Activated T-helper 2 cell treated with anti-CD3 and anti-CD28 coated beads, Interferon-gamma antibody, Interleukin-2, Interleukin-4, amounts not matched to agents 10 μg/mL and 5 μg/mL and 100 μg/mL, durations not matched to agents 14 hours and 24 hours and 36 hours (primary cell): ENCODE measurements around the gene MCTP1. TPM values are rescaled to one million over a fixed set of nuclear protein-coding genes. Genes with fewer than 3 reads are reported as not detected.
"Not testable (repeated sequence)": the region's sequence is repeated elsewhere in the genome, so short reads cannot be mapped to it uniquely, and the experiment has no call there.

Experiments
- DNase-seq: peaks from one replicate; pipeline ENCODE4 v3.0.0; 2021; ENCODE audit warnings: low spot score
- H3K27ac Mint-ChIP-seq: one replicate; pipeline ENCODE4 v1.8.0; 2021; ENCODE audit warnings: mixed read lengths
- H3K27me3 Mint-ChIP-seq: one replicate; pipeline ENCODE4 v1.8.0; 2021; ENCODE audit warnings: low read depth, mixed read lengths
- H3K36me3 Mint-ChIP-seq: one replicate; pipeline ENCODE4 v1.8.0; 2021; ENCODE audit warnings: low read depth, mixed read lengths
- H3K4me1 Mint-ChIP-seq: one replicate; pipeline ENCODE4 v1.8.0; 2021; ENCODE audit warnings: low read depth, mixed read lengths
- H3K4me3 Mint-ChIP-seq: one replicate; pipeline ENCODE4 v1.8.0; 2021; ENCODE audit warnings: low read depth, mild to moderate bottlenecking, moderate library complexity, mixed read lengths
- H3K9me3 Mint-ChIP-seq: one replicate; pipeline ENCODE4 v1.8.0; 2021; ENCODE audit warnings: mixed read lengths
- intact Hi-C: fragments of 100-400 bp; cut with micrococcal nuclease; formaldehyde crosslinking; loops from one replicate; pipeline ENCODE4 v1.15.1; 2023
- total RNA-seq: library from RNA; stranded (reverse); gene quantifications from 2 replicates; pipeline ENCODE4 v1.2.3, GENCODE V29; 2022

Gene MCTP1
- total RNA-seq, 1 donor from 2014 or later, result not detected

DNA sequence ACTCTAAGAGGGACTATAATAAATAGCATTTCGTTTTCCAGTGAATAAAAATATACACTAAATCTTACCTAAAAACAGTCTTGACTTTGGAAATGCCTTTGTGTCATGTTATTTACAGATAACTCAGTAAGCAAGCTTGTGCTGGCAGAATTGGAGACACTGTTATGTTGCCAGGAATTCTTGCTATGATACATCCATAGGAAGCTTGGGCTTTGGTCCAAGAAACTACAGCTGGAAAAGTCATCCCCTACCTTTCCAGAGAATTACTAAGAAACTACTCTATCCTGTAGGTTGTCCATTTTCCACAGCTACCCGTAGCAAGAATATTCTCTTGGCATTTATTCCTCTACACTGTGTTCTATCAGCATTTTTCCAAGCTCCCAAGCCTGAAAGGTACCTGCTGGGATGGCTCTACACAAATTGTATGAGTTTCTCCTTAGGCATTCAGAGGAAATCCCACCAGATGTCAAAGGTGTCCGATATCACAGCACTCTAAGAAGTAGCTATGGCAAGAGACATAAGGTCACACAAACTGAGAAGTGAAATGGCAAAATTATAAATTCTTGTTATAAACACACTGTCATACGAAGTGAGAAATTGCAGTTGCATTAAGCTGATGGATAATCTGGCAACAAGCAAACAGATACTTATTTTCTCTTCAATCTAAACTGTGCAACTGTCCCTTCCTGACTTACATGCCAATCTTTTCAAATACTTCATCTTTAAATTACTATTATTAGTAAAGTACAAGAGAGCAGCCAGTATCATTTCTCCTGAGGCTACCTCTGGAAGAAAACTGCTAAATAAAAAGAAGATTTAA, 68.5 kb downstream of the MCTP1 start:
- Mint-ChIP-seq H3K27me3 (no peaks in the 10 kb centered on the region), H3K27ac (no peak overlapping the region), H3K4me3 (no peak overlapping the region), H3K36me3 (no peaks in the 10 kb centered on the region), H3K9me3 (no peaks in the 10 kb centered on the region), H3K4me1 (no peaks in the 10 kb centered on the region)
- no peak for DNase-seq
- intact Hi-C loops, result no loop called here

DNA sequence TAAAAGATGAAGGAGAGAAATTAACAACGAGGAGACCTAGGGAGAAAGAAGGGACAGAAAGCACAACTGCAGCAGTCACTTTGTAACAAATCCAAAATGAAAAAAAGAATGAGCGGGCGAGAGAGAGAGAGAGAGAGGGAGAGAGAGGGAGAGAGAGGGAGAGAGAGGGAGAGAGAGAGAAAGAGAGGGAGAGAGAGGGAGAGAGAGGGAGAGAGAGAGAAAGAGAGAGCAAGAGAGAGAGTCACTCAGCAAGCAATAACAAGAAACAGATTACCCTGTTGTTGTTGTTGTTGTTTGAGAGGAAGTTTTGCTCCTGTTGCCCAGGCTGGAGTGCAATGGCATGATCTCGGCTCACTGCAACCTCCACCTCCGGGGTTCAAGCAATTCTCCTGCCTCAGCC, 77.1 kb downstream of the MCTP1 start:
- H3K27me3 Mint-ChIP-seq, H3K9me3 Mint-ChIP-seq, H3K4me3 Mint-ChIP-seq, H3K36me3 Mint-ChIP-seq, H3K27ac Mint-ChIP-seq, H3K4me1 Mint-ChIP-seq, intact Hi-C loops, DNase-seq: not testable (repeated sequence)

DNA sequence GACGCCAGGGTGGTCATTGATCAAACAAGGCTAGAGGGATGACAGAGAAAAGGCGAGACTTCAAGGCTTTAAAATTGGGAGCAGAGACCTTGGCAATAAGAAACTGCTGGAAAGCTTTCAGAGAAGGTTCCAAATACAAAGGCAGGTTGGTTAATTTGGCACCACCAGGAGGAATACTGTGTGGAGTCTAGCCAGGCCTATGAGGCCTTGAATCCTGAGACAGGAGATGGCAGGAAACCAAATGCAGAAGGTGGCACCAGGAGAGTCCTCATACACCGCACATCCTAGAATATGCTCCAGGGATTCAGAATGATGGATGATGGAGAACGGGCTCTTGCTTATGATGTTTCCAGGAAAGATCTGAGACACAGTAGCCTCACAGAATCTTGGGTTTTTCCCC, 90.0 kb downstream of the MCTP1 start:
- H3K36me3 Mint-ChIP-seq, result no peaks in the 10 kb centered on the region
- H3K9me3 Mint-ChIP-seq, result no peaks in the 10 kb centered on the region
- no peak overlapping the region for H3K27ac Mint-ChIP-seq
- peaks cover 4% of the 10 kb centered on the region for H3K27me3 Mint-ChIP-seq
- intact Hi-C loops, result no loop called here
- no peak overlapping the region for H3K4me3 Mint-ChIP-seq
- no peak for DNase-seq
- H3K4me1 Mint-ChIP-seq, result peaks cover 3% of the 10 kb centered on the region

DNA sequence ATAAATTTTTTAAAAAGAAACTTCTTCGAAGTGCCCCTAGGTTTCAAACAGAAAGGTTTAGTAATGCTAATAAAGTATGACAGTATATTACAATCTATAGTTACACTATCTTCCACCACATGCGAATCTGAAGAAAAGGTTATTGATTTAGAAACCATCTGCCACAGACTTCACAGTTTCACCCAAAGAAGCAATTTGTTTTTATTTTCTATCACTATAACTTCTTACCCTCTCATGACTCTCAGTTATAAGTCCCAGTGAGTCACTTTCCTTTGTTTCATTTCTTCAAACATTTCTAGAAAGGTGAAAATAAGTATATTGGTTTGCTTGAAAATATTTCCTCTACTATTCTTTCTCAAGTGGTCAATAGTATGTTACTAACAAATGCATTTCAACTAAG, 93.6 kb downstream of the MCTP1 start:
- intact Hi-C loops, result no loop called here
- Mint-ChIP-seq H3K36me3 (no peaks in the 10 kb centered on the region), H3K9me3 (no peaks in the 10 kb centered on the region), H3K4me3 (no peak overlapping the region), H3K27me3 (peaks cover 4% of the 10 kb centered on the region), H3K4me1 (peaks cover 3% of the 10 kb centered on the region), H3K27ac (no peak overlapping the region)
- no peak for DNase-seq

DNA sequence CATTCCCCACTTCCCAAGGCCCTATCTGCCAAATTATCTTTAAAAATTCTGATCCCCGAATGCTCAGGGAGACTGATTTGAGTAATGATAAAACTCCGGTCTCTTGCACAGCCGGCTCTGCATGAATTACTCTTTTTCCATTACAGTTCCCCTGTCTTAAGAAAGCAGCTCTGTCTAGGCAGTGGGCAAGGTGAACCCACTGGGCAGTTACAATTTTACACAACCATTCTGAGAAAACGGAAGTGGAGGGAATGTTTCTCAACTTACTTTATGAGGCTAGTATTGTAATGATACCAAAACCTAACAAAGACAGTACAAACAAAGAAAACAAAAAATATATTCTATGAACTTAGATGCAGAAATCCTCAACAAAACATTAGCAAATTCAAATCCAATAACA, 100.0 kb downstream of the MCTP1 start:
- intact Hi-C loops, result no loop called here
- H3K27me3 Mint-ChIP-seq, result peaks cover under 1% of the 10 kb centered on the region
- H3K4me3 Mint-ChIP-seq, result no peak overlapping the region

DNA sequence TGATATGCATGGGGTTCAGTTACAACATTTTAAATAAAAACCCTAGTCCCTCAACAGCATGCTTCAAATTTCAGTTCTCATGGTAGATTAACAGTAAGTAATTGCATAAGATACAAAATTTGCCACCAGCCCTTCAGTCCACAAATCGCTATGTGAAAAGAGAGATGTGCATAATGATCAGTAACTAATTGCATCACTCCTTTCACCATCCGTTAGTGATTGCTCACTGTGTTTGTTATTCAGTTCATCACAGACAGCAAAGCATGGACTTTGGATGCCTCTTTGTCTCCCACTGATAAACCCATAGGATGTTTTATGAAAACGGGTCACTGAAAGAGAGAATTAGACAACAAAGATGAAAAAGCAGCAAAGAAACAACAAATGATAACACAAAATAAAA, 103.2 kb downstream of the MCTP1 start:
- H3K27ac Mint-ChIP-seq, result no peak overlapping the region
- H3K4me3 Mint-ChIP-seq, result no peak overlapping the region
- intact Hi-C loops, result no loop called here
- H3K36me3 Mint-ChIP-seq, result no peaks in the 10 kb centered on the region
- H3K4me1 Mint-ChIP-seq, result no peaks in the 10 kb centered on the region
- H3K9me3 Mint-ChIP-seq, result no peaks in the 10 kb centered on the region
- no peak for DNase-seq
- no peaks in the 10 kb centered on the region for H3K27me3 Mint-ChIP-seq

More for the DNA sequence above, 100.0 kb downstream of the MCTP1 start:
- Mint-ChIP-seq H3K9me3 (no peaks in the 10 kb centered on the region), H3K27ac (no peak overlapping the region), H3K36me3 (no peaks in the 10 kb centered on the region), H3K4me1 (no peaks in the 10 kb centered on the region)
- no peak for DNase-seq

DNA sequence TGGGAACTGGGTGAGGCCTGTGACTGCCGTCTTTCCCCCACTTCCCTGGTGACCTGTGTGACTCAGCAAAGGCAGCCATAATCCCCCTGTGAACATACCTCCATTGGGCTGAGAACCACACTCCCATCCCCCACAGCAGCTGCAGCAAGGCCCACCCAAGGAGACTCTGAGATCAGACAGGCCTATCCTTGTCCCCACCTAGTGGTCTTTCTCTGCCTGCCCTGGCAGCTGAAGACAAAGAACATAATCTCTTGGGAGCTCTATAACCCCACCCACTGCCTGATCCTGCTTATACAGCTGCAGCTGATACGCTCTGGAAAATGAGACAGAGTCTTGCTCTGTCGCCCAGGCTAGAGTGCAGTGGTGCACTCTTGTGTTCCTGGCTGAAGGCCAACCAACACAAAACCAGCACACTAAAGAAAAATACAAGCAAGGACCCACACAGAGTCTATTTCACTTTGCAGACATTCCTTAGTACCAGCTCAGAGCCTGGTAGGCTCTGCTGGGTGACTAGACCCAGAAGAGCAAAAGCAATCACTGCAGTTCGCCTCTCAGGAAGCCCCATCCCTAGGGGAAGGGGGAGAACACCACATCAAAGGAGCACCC, 106.7 kb downstream of the MCTP1 start:
- Mint-ChIP-seq H3K27me3 (no peaks in the 10 kb centered on the region), H3K4me1 (no peaks in the 10 kb centered on the region), H3K36me3 (no peaks in the 10 kb centered on the region), H3K9me3 (no peaks in the 10 kb centered on the region), H3K4me3 (no peak overlapping the region), H3K27ac (no peak overlapping the region)
- DNase-seq, result no peak
- intact Hi-C loops, result no loop called here

DNA sequence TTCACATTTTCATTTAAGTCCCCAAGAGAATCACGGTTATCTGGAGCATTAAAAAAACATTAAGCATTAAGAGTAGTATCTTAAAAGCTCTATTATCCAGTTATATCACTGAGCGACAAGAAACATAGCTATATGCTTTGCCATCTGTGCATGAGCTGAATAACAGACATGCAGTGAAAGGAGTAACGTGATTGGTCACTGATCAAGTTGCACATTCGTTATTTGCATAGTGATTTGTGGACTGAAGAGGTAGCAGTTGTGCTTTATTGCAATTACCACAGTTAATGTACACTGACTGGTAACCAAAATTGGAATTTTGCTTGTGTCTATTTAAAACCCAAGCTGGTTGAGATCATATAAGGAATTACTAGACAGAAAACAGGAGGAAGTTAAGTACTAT, 107.4 kb downstream of the MCTP1 start:
- H3K9me3 Mint-ChIP-seq, result no peaks in the 10 kb centered on the region
- intact Hi-C loops, result no loop called here

DNA sequence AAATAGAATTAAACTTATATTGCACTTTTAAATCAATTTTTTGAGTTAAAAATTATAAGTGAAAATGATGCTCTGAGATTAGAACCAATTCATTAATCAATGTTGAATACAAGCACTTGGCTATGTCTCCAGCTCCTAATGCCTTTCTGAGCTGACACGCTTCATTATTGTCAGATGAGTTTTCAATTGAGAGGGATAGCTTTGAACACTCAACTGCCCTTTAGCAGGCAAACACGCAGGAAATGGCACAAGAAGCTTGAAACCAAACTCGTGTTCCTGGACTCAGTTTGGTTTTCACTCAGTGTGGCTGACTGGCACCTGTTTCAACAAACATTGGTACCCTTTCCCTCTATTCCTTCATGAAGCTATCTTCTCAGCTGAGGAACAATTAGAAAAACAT, 109.8 kb downstream of the MCTP1 start:
- intact Hi-C loops, result no loop called here
- DNase-seq, result no peak
- H3K4me3 Mint-ChIP-seq, result no peak overlapping the region

More for the DNA sequence above, 107.4 kb downstream of the MCTP1 start:
- no peak for DNase-seq
- Mint-ChIP-seq H3K27ac (no peak overlapping the region), H3K27me3 (no peaks in the 10 kb centered on the region), H3K4me1 (no peaks in the 10 kb centered on the region), H3K4me3 (no peak overlapping the region), H3K36me3 (no peaks in the 10 kb centered on the region)

DNA sequence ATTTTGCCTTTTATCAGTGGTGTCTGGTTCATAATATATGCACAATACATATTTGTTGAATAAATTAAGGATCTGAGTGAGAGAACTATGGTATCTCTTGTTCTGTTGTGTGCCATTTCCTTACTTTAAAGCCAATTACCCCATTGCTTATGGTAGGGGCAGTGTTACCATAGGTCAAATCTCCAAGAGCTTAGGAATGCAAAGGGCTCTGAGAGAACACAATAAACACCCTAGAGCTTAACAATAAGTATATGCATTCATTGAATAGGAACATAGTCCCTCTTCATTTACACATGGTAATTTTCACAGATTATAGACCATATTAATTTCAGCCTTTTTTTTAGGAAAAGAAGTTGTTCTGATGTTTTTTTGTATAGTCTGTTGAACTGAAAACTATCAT, 112.2 kb downstream of the MCTP1 start:
- intact Hi-C loops, result no loop called here
- Mint-ChIP-seq H3K27ac (no peak overlapping the region), H3K36me3 (no peaks in the 10 kb centered on the region), H3K27me3 (no peaks in the 10 kb centered on the region), H3K9me3 (no peaks in the 10 kb centered on the region), H3K4me3 (no peak overlapping the region), H3K4me1 (no peaks in the 10 kb centered on the region)
- DNase-seq, result no peak

More for the DNA sequence above, 109.8 kb downstream of the MCTP1 start:
- no peak overlapping the region for H3K27ac Mint-ChIP-seq
- no peaks in the 10 kb centered on the region for H3K36me3 Mint-ChIP-seq
- H3K27me3 Mint-ChIP-seq, result no peaks in the 10 kb centered on the region
- H3K9me3 Mint-ChIP-seq, result no peaks in the 10 kb centered on the region
- no peaks in the 10 kb centered on the region for H3K4me1 Mint-ChIP-seq

DNA sequence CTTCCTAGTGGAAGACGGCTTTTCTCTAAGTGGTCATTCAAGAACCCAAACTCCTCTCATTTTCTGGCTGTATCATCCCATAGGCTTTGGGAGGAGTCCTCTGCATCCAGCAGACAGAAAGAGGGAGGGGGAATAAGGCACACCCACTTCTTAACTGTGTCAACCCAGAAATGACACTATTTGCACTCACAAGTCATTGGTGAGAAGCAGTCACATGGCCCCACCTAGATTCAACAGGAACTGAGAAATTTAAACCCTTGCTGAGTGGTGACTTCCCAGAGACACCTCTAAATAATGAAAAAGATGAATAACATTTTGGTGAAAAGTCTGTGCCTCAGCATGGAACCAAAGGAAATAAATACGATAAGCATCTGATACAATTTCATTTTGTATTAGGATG, 120.0 kb downstream of the MCTP1 start:
- Mint-ChIP-seq H3K9me3 (no peaks in the 10 kb centered on the region), H3K4me3 (no peak overlapping the region), H3K27ac (no peak overlapping the region), H3K27me3 (peaks cover 2% of the 10 kb centered on the region), H3K4me1 (no peaks in the 10 kb centered on the region), H3K36me3 (no peaks in the 10 kb centered on the region)
- intact Hi-C loops, result no loop called here
- no peak for DNase-seq

DNA sequence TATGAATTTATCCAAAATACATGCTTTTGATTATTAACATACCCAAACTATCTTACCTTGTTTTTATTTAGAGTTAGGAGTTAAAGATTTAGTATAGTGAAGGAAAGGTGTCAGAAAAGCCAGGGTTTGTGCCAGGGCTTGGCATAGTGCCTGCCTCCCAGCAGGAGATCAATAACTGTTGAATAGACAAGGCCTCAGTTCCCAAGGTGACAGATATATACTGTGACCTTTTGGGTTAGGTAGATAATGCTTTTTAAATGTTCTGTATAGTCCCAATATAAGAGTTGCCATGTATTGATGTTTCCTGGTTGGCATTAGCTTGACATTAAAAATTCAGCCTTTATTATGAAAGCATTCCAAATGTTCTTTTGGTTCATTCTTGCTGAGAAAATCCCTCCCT, 121.8 kb downstream of the MCTP1 start:
- H3K4me3 Mint-ChIP-seq, result no peak overlapping the region
- H3K9me3 Mint-ChIP-seq, result no peaks in the 10 kb centered on the region
- peaks cover 2% of the 10 kb centered on the region for H3K27me3 Mint-ChIP-seq
- H3K4me1 Mint-ChIP-seq, result no peaks in the 10 kb centered on the region
- H3K27ac Mint-ChIP-seq, result no peak overlapping the region
- no peak for DNase-seq
- intact Hi-C loops, result no loop called here
- H3K36me3 Mint-ChIP-seq, result no peaks in the 10 kb centered on the region

DNA sequence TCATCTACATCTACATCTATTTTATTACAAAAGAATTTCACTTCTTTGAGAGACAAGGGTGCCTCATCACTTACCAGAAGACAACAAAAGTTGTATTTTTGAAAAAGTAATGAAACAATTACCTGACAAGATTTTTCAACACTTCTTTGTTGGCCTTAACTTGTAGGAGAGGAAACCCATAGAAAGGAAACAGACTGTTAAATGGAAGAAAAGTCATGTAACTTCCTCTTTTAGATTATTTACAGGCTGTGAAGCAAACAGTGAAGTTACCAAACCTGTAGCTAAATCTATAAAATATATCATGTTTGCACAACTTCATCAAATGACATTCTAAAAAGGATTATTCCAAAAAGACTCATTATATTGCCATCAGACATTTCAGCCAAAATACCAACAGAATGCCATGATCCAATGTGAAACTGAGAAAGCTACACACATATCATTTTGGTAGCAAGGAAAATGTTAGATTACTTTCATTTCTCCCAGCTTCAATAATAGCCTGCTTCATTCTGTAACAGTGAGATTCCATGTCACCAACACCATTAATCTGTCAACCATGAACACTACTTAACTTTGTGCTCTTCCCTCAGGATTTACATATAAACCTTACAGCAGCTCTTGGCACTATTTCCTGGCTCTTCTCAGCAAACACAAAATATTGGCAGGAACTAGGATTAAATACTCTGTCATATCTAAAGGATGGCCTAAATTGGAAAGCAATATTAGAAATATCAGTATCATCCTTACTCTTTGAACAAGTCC, 122.5 kb downstream of the MCTP1 start:
- Mint-ChIP-seq H3K9me3 (no peaks in the 10 kb centered on the region), H3K4me3 (no peak overlapping the region), H3K27ac (no peak overlapping the region), H3K27me3 (peaks cover 2% of the 10 kb centered on the region), H3K4me1 (no peaks in the 10 kb centered on the region), H3K36me3 (no peaks in the 10 kb centered on the region)
- no peak for DNase-seq
- intact Hi-C loops, result no loop called here
